NCI-H128 (cell line): ENCODE results near the gene FAM24B.
"Not testable (repeated sequence)": the region's sequence is repeated elsewhere in the genome, so short reads cannot be mapped to it uniquely, and the experiment has no call there.

Experiments
- DNase-seq: peaks from one replicate; lab custom pipeline; 2025; ENCODE audit not compliant: unreplicated experiment; lab: John Stamatoyannopoulos, UW

The FAM24B gene, protein sequence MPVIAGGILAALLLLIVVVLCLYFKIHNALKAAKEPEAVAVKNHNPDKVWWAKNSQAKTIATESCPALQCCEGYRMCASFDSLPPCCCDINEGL

DNA sequence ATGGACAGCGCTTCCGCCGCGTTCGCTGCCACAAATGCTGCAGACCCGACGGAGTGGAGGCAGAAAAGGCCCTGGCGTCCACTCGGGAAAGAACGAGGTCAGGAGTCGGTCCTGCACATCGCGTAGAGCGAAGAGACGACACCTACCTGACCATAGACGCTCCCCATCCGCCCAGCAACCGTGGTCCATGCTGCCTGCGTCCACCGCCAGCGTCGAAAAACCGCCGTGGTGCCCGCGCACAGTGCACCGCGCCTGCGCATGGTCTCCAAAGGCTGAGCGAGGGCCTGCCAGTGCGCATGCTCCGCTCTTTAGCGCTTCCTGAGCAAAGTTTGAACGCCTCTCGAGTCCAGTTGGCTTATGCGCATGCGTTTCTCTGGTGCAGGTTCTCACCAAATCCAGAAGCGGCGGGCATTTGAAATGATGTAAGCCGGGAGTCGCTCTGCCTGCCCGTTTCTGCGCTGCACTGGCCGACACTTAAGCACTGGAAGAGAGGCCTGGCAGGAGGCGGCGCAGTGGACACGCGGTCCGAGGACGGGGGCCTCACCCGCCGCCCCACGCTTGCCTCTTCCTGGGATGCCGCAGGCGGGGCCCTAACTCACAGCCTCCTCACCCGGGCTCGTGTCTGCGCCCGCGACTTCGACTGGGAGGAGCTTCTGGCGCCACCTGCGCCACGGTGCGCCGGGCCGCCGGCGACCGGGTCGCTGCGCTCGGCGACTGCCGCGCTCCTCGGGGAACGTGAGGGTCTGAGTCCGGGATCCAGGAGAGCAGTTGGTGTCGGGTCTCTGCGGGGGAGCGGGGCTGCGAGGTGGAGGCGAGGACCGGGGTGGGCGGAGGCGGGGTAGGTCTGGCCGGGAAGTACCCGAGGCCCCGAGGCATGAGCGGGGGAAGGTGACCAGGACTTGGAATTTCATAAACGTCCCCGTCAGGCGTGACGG is at the start of gene FAM24B:
FAM24B (minus strand) TSS at position 243 of the 935 bp plus-strand sequence. CDS start 29,066 bp downstream, outside the sequence.
- DNase-seq, result peak; percentile 72

DNA sequence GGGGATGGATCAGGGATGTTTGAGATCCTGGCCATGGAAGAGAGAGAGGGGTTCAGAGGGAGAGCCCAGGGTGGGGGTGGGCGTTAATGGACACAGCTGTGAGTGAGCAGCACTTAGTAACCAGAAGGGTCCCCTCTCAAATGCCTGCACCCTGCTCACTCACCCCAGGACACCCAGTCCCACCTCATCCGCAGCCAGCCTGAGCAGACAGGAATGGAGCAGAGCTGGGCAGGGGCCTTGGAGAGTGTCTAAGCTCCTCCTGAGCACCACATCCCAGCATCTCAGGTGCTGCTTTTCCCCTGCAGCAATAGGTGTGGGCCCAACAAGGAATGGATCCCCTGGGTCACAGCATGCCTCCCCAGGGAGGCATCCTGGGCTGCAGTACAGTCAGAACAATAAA is 36.3 kb upstream of the FAM24B start:
- DNase-seq, result no peak

DNA sequence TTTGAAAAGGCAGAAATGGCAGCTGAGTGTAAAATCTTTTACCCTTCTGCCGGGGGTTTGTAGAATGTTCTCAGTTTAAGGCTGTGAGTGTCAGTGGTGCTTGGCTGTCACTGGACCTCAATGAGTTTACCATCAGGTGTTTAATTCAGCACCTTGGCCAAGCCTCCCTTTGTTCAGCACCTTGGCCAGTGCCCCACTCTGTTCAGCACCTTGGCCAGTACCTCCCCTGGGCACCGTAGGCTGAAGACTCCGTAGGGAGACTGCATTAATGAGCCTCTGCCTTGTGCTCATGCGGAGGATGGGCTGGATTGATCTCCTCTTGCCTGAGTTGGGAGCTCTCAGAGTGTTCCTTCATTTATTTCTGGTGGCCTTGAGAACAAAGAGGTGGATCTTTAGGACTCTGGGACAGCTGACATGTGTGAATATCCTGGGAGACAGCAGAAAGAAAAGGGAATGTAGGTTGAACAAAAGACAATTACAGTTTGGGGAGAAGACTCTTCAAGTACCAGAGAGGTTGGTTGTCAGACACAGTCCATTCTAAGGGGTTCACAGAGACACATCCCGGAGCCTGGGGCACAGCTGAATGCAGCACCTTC is 32.6 kb upstream of the FAM24B start:
- no peak for DNase-seq

DNA sequence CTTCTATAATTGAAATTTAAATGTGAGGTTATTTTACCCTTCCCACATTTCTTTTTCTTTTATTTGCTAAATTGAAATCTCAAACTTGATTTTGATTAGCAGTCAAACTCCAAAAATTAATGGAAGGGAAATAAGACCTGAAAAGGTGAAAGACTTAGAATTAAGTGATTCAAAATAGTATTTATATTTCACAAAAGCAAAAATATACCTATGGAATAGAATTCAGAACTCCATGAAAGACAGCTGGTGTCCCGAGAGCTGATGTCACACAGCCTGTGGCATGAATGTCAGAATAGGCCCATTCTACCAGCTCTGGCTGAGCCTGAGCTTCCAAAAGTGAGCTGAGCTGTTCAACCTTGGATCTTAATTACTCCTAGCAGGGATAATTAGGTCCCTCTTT is 30.9 kb upstream of the FAM24B start, which contains the start of gene FAM24A:
FAM24A (plus strand) TSS at position 301 of the 400 bp plus-strand sequence. CDS start 1,025 bp downstream, outside the sequence.
- no peak for DNase-seq

DNA sequence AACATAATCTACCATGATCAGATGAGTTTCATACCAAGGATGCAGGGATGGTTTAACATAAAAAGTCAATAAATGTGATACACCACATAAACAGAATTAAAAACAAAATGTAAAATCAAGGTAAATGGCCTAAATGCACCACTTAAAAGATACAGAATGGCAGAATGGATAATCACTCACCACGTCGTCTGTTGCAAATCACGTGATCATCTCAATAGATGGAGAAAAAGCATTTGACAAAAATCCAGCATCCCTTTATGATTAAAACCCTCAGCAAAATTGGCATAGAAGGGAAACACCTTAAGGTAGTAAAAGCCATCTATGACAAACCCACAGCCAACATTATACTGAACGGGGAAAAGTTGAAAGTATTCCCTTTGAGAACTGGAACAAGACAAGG is 24.5 kb upstream of the FAM24B start:
- not testable (repeated sequence) for DNase-seq

DNA sequence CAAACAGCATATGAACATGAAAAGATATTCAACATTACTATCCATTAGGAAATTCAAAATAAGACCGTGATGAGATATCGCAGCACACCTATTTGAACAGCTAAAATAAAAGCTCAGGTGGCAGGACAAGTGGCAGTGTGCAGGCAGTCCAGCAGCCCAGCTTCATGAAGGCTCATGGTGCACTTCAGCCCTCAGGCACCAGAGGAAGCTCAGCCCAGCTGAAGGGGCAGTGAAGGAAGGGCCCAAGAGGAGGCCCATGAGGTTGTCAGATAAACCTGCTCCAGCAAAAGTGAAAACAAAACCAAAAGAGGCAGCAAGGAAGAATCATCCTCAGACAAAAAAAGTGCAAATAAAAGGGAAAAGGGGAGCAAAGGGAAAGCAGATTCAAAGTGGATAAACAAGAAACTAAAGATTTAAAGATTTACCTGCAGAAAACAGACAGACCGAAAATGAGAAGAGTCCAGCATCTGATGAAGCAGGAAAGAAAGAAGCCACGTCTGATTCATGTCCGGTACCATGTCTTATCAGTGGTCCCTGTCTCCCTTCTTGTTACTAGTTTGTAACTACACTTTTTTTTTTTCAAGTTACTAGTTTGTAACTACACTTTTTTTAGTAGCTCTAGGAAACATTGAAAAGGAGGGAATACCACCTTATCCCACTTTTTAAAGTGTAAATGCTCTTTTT is 15.0 kb upstream of the FAM24B start:
- no peak for DNase-seq

DNA sequence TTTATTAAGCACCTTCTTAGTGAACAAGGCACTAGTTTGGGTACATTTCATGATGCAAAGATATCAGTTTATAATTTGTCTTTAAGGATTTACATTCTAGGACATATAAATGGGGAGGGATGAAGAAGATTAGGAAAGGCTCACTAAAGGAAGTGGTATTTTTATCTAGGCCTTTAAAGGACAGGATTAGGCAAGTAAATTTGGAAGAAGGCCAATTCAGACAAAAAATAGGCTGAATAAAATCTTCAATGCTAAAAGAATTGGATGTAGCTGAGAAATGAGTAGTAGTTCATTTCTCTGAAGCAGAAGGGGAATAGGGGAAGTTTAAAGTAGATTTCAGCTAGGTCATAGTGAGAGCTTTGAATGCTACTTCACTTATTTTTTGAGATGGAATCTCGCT is 4.8 kb upstream of the FAM24B start:
- no peak for DNase-seq

DNA sequence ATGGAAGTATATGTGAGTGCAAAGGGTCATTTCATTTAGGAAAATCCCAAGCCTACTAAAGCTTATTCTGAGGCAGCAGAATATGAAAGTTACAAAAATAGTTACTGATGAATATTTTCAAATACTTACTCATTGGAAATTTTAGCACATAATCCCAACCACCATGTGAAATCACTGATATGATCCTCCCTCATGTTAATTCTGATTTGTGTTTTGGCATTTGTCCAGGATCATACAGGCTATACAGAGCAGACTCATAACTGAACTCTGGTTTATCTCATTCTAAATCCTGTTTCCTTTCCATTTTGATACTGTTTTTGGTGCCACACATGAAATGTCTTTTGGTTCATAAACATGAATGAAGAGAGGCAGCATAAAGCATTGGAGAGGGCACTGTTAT is 3.4 kb upstream of the FAM24B start:
- DNase-seq, result no peak

DNA sequence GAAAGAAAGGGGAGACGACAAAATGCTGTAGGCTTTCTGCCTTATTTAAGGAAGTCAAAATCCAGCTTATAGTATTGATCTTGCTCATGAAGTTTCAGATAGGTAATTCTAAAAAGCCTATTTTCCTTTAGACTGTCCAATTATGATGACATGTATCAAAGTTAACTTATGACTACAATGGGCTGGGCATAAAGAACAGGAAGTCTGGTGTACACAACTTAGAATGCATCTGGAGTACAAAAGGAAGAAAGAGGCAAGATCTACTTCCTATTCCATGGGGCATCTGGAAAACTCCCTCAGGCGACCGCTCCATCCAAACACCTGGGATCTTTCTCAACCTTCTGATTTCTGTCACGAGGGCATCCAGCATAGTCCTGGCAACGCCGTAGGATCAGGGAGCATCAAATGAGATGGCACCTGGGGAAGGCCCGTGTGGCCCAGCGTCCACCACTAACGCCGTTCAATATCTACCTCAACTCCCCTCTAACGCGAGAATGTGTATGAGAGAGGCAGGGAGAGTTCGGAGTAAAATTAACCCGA is 512 bp downstream of the FAM24B start:
- no peak for DNase-seq

DNA sequence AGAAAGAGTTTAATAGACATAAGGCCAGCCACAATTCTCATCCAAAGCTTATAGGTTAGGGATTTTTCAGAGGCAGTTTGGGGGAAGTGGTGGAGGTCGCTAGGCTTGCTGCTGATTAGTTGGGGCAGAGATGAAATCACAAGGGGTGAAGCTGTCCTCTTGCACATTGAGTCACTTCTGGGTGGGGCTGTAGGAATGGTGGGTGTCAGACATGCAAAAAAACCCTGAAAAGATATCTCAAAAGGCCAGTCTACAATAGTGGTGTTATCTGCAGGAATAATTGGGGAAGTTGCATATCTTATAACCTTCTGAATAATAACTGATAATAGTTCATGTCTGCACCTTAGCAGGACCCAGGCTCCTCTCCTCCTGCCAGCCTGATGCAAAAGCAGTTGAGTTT is 2.1 kb downstream of the FAM24B start:
- DNase-seq, result no peak

DNA sequence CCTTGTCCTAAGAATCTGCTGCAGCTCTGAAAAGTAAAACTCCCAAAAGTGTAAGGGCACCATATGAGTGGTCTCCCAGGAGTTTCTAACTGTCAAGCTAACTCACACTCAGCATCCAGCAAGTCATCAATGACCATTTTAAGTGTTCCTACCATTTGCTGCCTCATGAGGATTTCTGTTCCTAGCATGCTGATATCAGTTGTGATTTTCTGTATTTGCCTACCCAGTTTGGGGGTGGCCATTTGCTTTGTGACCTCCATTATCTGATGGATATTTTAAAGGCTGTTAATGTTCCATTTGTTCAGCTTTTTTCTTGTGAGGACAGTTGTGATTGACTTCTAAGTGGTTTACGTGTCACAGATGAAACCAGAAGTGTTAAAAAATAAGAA is 2.9 kb downstream of the FAM24B start:
- DNase-seq, result no peak

DNA sequence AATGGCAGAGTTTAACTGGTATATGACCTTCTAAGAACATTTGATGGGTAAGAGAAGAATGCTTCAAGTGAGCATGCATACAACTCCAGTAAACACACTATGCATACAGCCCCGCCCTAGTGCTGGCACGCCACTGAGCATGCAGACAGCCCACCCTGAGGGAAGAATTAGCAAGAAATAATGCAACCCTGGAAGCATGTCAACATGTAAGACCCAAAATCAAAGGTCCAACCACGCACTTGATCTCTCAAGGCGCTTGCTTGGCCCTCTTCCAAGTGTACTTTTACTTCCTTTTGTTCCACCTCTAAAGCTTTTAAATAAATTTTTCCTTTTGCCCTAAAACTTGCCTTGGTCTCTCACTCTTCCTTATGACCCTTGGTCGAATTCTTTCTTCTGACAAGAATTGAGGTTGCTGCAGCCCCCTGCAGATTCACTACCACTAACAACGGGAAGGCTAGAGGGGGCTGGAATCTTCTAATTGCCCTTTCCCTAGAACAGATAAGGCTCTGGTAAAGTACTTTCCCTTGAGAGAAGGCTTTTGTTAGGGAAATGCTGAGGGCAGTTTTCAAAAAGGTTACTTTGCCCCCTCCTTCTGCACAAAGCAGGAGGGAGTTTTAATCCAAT is 3.4 kb downstream of the FAM24B start:
- no peak for DNase-seq

DNA sequence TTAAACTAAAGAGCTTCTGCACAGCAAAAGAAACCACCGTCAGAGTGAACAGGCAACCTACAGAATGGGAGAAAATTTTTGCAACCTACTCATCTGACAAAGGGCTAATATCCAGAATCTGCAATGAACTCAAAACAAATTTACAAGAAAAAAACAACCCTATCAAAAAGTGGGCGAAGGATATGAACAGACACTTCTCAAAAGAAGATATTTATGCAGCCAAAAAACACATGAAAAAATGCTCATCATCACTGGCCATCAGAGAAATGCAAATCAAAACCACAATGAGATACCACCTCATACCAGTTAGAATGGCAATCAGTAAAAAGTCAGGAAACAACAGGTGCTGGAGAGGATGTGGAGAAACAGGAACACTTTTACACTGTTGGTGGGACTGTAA is 7.4 kb downstream of the FAM24B start:
- DNase-seq, result not testable (repeated sequence)

DNA sequence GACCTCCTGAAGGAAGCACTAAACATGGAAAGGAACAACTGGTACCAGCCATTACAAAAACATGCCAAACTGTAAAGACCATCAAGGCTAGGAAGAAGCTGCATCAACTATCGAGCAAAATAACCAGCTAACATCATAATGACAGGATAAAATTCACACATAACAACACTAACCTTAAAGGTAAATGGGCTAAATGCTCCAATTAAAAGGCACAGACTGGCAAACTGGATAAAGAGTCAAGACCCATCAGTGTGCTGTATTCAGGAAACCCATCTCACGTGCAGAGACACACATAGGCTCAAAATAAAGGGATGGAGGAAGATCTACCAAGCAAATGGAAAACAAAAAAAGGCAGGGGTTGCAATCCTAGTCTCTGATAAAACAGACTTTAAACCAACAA is 10.6 kb downstream of the FAM24B start:
- DNase-seq, result not testable (repeated sequence)

DNA sequence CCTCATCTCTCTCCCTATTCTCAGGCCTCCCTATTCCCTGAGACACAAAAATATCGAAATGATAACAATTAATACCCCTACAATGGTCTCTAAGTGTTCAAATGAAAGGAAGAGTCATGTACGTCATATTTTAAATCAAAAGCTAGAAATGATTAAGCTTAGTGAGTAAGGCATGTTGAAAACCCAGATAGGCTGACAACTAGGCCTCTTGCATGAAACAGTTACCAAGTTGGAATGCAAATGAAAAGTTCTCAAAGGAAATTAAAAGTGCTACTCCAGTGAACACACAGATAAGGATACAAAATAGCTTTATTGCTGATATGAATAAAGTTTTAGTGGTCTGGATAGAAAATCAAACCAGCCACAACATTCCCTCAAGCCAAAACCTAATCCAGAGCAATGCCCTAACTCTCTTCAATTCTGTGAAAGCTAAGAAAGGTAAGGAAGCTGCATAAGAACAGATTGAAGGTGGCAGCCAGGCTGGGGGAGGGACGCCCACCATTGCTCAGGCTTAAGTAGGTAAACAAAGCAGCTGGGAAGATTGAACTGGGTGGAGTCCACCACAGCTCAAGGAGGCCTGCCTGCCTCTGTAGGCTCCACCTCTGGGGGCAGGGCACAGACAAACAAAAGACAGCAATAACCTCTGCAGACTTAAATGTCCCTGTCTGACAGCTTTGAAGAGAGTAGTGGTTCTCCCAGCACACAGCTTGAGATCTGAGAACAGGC is 12.5 kb downstream of the FAM24B start:
- not testable (repeated sequence) for DNase-seq

DNA sequence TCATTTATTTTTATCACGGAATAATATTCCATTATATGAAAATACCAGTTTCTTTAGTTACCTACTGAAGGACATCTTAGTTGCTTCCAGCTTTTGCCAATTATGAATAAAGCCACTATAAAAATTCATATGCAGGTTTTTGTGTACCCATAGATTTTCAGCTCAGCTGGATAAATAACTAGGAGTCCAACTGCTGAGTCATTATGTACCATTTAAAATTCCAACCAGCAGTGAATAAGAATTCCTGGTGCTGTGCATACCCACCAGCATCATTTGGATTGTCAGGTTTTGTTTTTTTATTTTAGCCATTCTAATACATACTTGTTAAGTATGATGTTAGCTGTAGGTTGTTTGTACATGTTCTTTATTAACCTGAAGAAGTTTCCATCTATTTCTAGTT is 14.5 kb downstream of the FAM24B start:
- DNase-seq, result no peak

DNA sequence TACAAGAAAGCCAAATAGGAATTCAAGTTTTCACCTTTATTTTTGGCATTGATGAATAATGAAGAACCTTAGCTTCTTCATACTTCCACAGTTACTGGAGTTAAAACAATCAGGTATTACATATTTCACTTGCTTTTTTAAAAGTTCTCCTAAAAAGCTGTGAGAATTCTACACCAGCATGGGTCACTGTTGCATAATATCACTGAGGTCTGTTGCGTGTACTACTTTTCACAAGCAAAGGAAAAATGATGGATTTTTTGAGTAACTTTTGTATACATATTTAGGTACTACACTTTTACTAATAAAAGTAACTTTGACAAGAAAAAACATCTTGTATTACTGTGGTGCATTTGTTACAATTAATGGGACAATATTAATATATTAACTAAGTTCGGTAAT is 15.2 kb downstream of the FAM24B start:
- no peak for DNase-seq

DNA sequence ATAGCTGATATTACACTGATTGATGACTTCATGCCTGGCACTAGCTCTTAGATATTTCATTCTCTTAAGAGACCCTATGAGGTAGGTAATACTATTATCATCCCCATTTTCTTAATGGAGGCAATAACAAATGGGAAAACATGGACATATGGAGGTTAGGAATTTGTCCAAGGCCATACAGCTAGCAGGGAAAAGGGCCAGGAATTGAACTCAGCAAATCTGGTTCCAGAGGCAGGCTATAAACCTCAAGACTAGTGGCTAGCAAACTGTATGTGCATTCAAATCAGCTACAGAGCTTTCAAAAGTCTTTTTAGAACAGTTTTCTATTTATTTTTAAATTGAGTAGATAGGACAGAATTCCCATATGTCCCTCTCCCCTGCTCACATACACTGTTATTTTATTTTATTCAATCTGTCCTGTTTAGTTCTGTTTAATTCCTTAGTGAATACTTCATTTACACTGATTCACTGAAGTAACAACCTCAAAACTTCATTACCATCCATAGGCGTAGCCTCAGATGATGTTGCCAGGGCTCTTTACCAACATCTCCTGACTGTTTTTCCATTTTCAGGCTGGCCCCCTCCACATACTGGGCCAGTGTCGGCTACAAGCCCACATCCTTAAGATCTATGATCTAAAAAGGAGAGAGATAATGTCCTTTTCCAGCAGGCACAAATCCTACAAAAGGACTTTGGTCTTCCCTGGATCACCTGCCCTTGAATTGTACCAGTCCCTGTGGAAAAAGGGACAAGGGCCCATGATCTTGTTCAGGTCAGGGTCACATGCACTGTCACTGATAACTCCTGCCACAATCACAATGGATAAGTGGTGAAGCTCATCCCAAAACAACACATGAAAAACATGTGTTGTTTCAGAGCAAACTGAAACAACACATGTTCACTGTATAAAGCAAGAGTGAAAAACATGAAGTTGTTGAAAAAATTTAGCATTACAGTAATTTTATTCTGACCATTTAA is 15.9 kb downstream of the FAM24B start:
- DNase-seq, result no peak

DNA sequence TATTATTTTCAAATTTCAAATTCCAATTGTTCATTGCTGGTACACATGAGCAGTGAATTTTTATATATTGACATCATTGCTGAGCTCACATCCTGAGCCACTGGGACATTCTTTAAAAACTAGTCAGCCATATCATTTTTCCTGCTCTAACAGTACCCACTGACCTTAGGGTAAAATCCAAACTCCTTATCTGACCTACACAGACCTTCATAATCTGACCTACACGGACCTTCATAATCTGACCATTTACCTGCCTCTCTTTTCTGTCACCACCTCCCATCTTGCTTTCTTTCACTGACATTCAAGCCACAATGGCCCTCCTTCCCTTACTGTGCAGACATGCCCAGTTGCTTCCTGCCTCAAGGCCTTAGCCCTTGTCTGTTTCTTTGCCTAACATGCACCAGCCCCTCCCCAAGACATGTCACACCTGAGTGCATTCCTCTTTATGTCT is 17.6 kb downstream of the FAM24B start:
- no peak for DNase-seq
